Measurements from ENCODE around the gene PAH. TPM values are rescaled to one million over a fixed set of nuclear protein-coding genes. Genes with fewer than 3 reads are reported as not detected.

The PAH gene
- total RNA-seq = not detected
- long read RNA-seq = 0 reads

GRCh38 chr12:102917026-102917787 lies at the start of gene PAH:
TSS of gene PAH (minus strand) at chr12:102917244. CDS start at chr12:102917130, 114 bp downstream.
- intact Hi-C loops (cut with DNase I, micrococcal nuclease) = no loop called here
- ATAC-seq (peak; percentile 82), DNase-seq (peak; percentile 30 to 34)

- intact Hi-C loops (cut with DNase I, micrococcal nuclease) = no loop called here
- ATAC-seq = no peak
- DNase-seq = no peak
Measured at GRCh38 chr12:102966200-102966863, 49.3 kb upstream of the PAH start.

- ATAC-seq (peak; percentile 10), DNase-seq (no peak)
- intact Hi-C loops (cut with DNase I, micrococcal nuclease) = no loop called here
Measured at GRCh38 chr12:102965281-102966155, 48.5 kb upstream of the PAH start.

- intact Hi-C loops (cut with DNase I, micrococcal nuclease) = no loop called here
- DNase-seq = peak; percentile 44 to 73
- ATAC-seq = peak; percentile 99
Measured at GRCh38 chr12:102964872-102965271, 47.8 kb upstream of the PAH start.

GRCh38 chr12:102963796-102964195 lies 46.8 kb upstream of the PAH start:
- intact Hi-C loops (cut with DNase I, micrococcal nuclease) = no loop called here
- no peak for ATAC-seq

GRCh38 chr12:102962986-102963385 lies 45.9 kb upstream of the PAH start:
- DNase-seq (no peak), ATAC-seq (no peak)
- intact Hi-C loops (cut with DNase I, micrococcal nuclease) = no loop called here

More at GRCh38 chr12:102963796-102964195, 46.8 kb upstream of the PAH start:
- DNase-seq = no peak

- ATAC-seq (no peak), DNase-seq (no peak)
- intact Hi-C loops (cut with DNase I, micrococcal nuclease) = no loop called here
Measured at GRCh38 chr12:102962532-102962931, 45.5 kb upstream of the PAH start.

GRCh38 chr12:102961466-102961855 lies 44.4 kb upstream of the PAH start:
- ATAC-seq = no peak
- DNase-seq = no peak
- intact Hi-C loops (cut with DNase I, micrococcal nuclease) = no loop called here

- DNase-seq = no peak
- intact Hi-C loops (cut with DNase I, micrococcal nuclease) = no loop called here
- no peak for ATAC-seq
Measured at GRCh38 chr12:102960766-102961465, 43.9 kb upstream of the PAH start.

- DNase-seq (no peak), ATAC-seq (no peak)
- intact Hi-C loops (cut with DNase I, micrococcal nuclease) = no loop called here
Measured at GRCh38 chr12:102959391-102959790, 42.3 kb upstream of the PAH start.

- intact Hi-C loops (cut with DNase I, micrococcal nuclease) = no loop called here
- no peak for DNase-seq
- no peak for ATAC-seq
Measured at GRCh38 chr12:102958830-102959176, 41.8 kb upstream of the PAH start.

- intact Hi-C loops (cut with DNase I, micrococcal nuclease) = no loop called here
- DNase-seq = no peak
- ATAC-seq = no peak
Measured at GRCh38 chr12:102958073-102958829, 41.2 kb upstream of the PAH start.

GRCh38 chr12:102957339-102958050 lies 40.5 kb upstream of the PAH start, which contains the start of gene ASCL1:
TSS of gene ASCL1 (plus strand) at chr12:102957674. CDS start at chr12:102958245, 571 bp downstream.
- intact Hi-C loops (cut with DNase I, micrococcal nuclease) = no loop called here
- ATAC-seq (no peak), DNase-seq (no peak)

- DNase-seq (no peak), ATAC-seq (no peak)
- intact Hi-C loops (cut with DNase I, micrococcal nuclease) = no loop called here
Measured at GRCh38 chr12:102956738-102957327, 39.8 kb upstream of the PAH start.

GRCh38 chr12:102955926-102956737 lies 39.1 kb upstream of the PAH start:
- no peak for ATAC-seq
- DNase-seq = no peak
- intact Hi-C loops (cut with DNase I, micrococcal nuclease) = no loop called here

- DNase-seq (no peak), ATAC-seq (no peak)
- intact Hi-C loops (cut with DNase I, micrococcal nuclease) = no loop called here
Measured at GRCh38 chr12:102954134-102954533, 37.1 kb upstream of the PAH start.

All from left colon (tissue), 2 donors.